A549 treated with RU486 at 1 μM for 4 hours (cell line): ENCODE data around the gene SAMD8. TPM values are rescaled to one million over a fixed set of nuclear protein-coding genes. Genes with fewer than 3 reads are reported as not detected.

Experiments
- total RNA-seq: library from RNA; stranded (reverse); fragments of 200-300 nt; extraction: Qiagen RNA extraction; gene quantifications from 5 replicates; pipeline ENCODE4 v1.2.3, GENCODE V29; 2022; ENCODE audit warnings: low read depth

The SAMD8 gene
- total RNA-seq = 4.7 to 12.4 TPM (median 10.9 TPM) in 5 replicates

GRCh38 chr10:75111365-75111906 lies at the start of gene SAMD8:
Gene SAMD8 (plus strand): TSS chr10:75111656. CDS start chr10:75150529, 38,873 bp downstream.

GRCh38 chr10:75210282-75211006 lies 99.0 kb downstream of the SAMD8 start, which contains the start of gene VDAC2:
Gene VDAC2 (plus strand): TSS chr10:75210796. CDS start chr10:75211159, 363 bp downstream.

Other genes with a start within 250 kb of the SAMD8 start
- gene VDAC2, start 99.1 kb downstream of the SAMD8 start, total RNA-seq = 283 to 327 TPM (median 289 TPM) in 5 replicates
- 28.4 to 55.6 TPM (median 42.2 TPM) in 5 replicates for gene COMTD1, start 124.3 kb downstream of the SAMD8 start, total RNA-seq